Right lobe of liver (tissue), 6 donors: ENCODE results near the gene PLRG1. TPM values are rescaled to one million over a fixed set of nuclear protein-coding genes. Genes with fewer than 3 reads are reported as not detected.

ENCODE experiments used
- ATAC-seq, 4 donors: fragments of 200-7000 bp; cut with Tn5 transposase; one replicate each; pipeline ENCODE4 v1.9.1; 2020; ENCODE audit warnings: mild to moderate bottlenecking in 4 of 4, moderate library complexity in 4 of 4
- DNase-seq, 3 donors: peaks; one replicate each; pipeline ENCODE4 v3.0.0-alpha.2; 2020
- H3K27ac ChIP-seq, 3 donors: fragments of 200-600 bp; one replicate each; pipeline ENCODE4 v1.8.0; 2022
- H3K27me3 ChIP-seq, 2 donors: fragments of 200-600 bp; one replicate each; pipeline ENCODE4 v1.8.0; 2022
- H3K36me3 ChIP-seq, 4 donors: fragments of 200-600 bp; sonication (generic) in 1 of 4; one replicate each; pipeline versions ENCODE4 v1.5.1 to v1.8.0; 2017 to 2022; ENCODE audit warnings: control low read depth in 1 of 4
- H3K4me1 ChIP-seq, 4 donors: fragments of 200-600 bp; sonication (generic) in 1 of 4; one replicate each; pipeline versions ENCODE4 v1.5.1 to v1.8.0; 2017 to 2022; ENCODE audit warnings: control low read depth in 1 of 4
- H3K4me3 ChIP-seq, 3 donors: fragments of 200-600 bp; one replicate each; pipeline ENCODE4 v1.8.0; 2022
- H3K9me3 ChIP-seq, 4 donors: fragments of 200-600 bp; sonication (generic) in 1 of 4; one replicate each; pipeline versions ENCODE4 v1.5.1 to v1.8.0; 2017 to 2022; ENCODE audit warnings: control low read depth in 1 of 4
- POLR2A ChIP-seq: fragments of 450-650 bp; IDR thresholded peaks from one replicate; pipeline ENCODE4 v1.6.1; 2017; ENCODE audit warnings: antibody characterized with exemption, mild to moderate bottlenecking
- WGBS: methylation state at CpG from one replicate; pipeline ENCODE4 v1.1.6; 2018; ENCODE audit warnings: low coverage, low lambda C conversion rate; ENCODE audit not compliant: insufficient coverage; ENCODE audit errors: missing lambda C conversion rate; 5-methylcytosine and 5-hydroxymethylcytosine counted together
- intact Hi-C, 2 donors: fragments of 100-400 bp; cut with DNase I; formaldehyde crosslinking; loops; one replicate each; pipeline versions ENCODE4 v1.11.2 to v1.14.1; 2022
- total RNA-seq, 6 experiments: library from RNA; depleted of rRNA in 2 of 6; stranded (reverse); fragments of >200 nt in 2 of 6; fragmentation: NEBNext Ultra II Directional in 3 of 6; extraction: Animal tissue kit (Norgen Biotek cat#: 25700) in 3 of 6; gene quantifications; one replicate each; pipeline versions ENCODE4 v1.1.0 to v1.2.4, GENCODE V29; 2016 to 2023
- TF ChIP-seq, protein P1 (sequence below), 4 donors: fragments of 200-600 bp in 3 of 4; fragments of 450-650 bp in 1 of 4; IDR thresholded peaks; one replicate each; pipeline versions ENCODE4 v1.5.1 to v1.8.0; 2016 to 2022; ENCODE audit warnings: antibody characterized with exemption in 4 of 4, mild to moderate bottlenecking in 2 of 4
- donor health status: DM: no; HTN: yes; CAD: no.
- donor health status: DM: no; HTN: no; CAD: no.
- donor health status: DM: no; HTN: no; CAD: no.
- donor health status: DM: no; HTN: yes; CAD: no.
- donor health status: DM: no; HTN: yes; CAD: no.

PLRG1 gene
- total RNA-seq, 6 experiments from 2014 or later = 33.1 to 55.8 (median 39.2) TPM

DNA sequence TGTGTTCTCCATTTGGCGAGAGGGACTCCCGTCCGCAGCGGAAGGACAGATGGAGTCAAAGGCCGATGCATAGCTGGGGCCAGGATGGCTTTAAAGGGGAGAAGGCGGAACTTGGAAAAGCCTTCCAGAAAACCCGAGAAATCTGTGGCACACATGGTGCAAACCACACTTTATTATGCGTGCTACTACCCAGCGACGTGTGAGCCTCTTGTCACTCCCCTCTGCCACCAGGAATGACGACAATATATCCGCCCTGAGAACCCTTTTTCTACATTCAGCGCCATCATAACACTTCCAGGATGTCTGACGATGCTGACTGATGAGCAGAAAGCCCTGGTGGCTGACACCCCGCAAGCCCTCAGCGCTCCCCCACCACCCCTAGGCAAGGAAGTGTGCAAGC lies 57.9 kb downstream of the PLRG1 start:
- H3K4me3 ChIP-seq = peak overlapping the region in 2 of 3 donors; percentile 23 to 26
- WGBS = 7% methylated on average over 14 of the region's 16 CpGs
- peaks cover 0 to 22% (median 0%) of the 10 kb centered on the region in 4 donors for H3K4me1 ChIP-seq
- TF ChIP-seq POLR2A = no peak
- TF ChIP-seq, protein P1, sequence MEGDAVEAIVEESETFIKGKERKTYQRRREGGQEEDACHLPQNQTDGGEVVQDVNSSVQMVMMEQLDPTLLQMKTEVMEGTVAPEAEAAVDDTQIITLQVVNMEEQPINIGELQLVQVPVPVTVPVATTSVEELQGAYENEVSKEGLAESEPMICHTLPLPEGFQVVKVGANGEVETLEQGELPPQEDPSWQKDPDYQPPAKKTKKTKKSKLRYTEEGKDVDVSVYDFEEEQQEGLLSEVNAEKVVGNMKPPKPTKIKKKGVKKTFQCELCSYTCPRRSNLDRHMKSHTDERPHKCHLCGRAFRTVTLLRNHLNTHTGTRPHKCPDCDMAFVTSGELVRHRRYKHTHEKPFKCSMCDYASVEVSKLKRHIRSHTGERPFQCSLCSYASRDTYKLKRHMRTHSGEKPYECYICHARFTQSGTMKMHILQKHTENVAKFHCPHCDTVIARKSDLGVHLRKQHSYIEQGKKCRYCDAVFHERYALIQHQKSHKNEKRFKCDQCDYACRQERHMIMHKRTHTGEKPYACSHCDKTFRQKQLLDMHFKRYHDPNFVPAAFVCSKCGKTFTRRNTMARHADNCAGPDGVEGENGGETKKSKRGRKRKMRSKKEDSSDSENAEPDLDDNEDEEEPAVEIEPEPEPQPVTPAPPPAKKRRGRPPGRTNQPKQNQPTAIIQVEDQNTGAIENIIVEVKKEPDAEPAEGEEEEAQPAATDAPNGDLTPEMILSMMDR (IDR thresholded peaks at IDR 0.05) = no peak
- intact Hi-C loops = loop anchor here in 1 of 2 donors (5.0 kb wide), 1 partner anchor 90 kb away; no protein-coding TSS in a partner anchor
- no peaks in the 10 kb centered on the region for H3K9me3 ChIP-seq
- peak in 1 of 4 donors; percentile 9 for ATAC-seq
- no peak overlapping the region for H3K27ac ChIP-seq
- H3K27me3 ChIP-seq = peaks cover 0 to 18% of the 10 kb centered on the region in 2 donors
- no peaks in the 10 kb centered on the region for H3K36me3 ChIP-seq
- DNase-seq = no peak

DNA sequence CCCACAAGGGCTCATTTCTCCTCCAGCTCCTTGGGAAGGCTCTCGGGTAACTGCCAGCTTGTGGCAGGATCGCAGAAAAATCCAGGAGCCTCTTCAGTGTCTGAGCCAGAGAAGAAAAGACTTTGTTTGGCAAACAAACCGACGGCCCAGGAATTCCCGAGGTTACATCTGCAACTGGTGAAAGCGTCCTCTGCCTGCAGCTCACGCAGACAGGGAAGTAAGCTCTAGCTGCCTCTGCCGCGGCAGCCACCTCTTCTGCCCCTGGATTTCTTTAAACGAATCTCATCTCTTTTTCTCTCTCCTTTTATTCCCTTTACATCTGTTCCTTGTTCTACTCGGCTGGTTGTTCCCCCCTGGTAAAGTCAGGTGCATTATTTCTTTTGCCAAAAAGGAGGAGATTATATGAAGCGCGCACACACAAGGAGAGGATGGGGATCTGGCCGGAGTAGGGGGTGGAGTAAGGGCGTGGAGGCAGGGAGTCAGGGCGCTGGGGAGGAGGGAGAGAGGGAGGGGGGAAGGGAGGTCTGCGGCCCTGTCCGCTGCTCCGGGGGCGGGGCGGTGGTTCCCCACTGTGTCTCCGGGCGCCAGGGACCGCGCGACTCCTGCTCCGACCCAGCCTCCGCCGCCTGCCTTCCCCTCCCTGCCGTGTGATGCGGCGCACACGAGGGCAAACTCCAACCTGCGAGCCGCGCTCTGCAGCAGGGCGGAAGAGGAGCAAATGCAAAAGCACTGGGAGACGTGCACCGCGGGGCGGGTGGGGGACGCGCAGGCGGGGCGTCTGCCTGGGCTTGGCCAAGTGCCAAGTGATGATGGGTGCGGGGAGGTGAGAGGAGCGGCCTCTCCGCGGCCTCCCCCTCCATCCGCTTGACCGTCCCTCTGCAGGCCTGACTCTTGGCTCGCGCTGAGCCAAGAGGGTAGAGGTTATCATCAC lies 58.6 kb downstream of the PLRG1 start, which contains the start of gene DCHS2:
DCHS2 (minus strand) TSS at position 459 of the 931 bp plus-strand sequence; CDS start at position 15, 444 bp downstream.
- Histone ChIP-seq H3K36me3 (no peaks in the 10 kb centered on the region), H3K27me3 (peaks cover 0 to 18% of the 10 kb centered on the region in 2 donors), H3K4me1 (peaks cover 0 to 22% (median 0%) of the 10 kb centered on the region in 4 donors), H3K27ac (no peak within 1 kb of the TSS), H3K9me3 (no peaks in the 10 kb centered on the region), H3K4me3 (peak within 1 kb of the TSS in 2 of 3 donors; percentile 23 to 26)
- DNase-seq = peak; percentile 58 to 70 (median 58)
- intact Hi-C loops = loop anchor here in 1 of 2 donors (5.0 kb wide), 1 partner anchor 89 kb away; no protein-coding TSS in a partner anchor
- 2% methylated on average over 19 of the region's 53 CpGs for WGBS
- ATAC-seq = peak; percentile 89 to 93 (median 90)
- no peak for TF ChIP-seq POLR2A
- TF ChIP-seq, protein P1 (IDR thresholded peaks at IDR 0.05) = no peak

DNA sequence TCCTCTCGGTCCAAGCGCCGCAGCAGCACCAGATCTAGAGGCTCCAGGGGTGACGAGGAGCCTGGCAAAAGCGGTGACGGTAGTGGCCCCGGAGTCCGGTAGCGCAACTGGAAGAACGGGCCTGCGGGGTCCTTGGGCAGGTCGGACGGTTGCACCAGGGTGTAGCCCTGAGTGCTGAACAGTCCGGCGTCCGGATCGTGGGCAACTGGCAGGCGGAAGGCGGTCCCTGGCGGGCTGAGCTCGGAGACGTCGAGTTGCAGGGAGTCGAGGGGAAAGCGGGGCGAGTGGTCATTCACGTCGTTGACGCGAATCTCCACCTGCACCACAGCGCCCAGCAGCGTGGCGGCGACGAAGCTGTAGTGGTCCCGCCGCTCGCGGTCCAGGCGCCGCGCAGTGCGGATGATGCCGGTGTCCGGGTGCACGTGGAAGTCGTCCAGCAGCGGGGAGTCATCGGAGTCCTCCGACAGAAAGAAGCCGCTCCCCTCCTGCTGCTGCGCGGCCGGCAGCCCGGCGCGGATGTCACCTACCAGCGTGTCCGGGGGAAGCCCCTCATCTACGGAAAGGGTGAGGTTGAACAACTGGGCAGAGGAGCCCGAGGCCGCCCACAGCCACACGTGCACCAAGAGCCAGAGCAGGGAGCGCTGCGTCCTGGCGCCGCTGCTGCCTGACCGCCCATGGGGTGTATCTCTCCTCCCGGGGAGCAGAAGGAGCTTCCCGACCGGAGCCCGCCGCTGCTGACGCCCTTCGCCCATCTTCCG lies 59.4 kb downstream of the PLRG1 start:
- ATAC-seq = peak in 3 of 4 donors; percentile 19 to 41 (median 32)
- Histone ChIP-seq H3K4me3 (peak overlapping the region in 1 of 3 donors; percentile 23), H3K9me3 (no peaks in the 10 kb centered on the region), H3K36me3 (no peaks in the 10 kb centered on the region), H3K4me1 (peaks cover 0 to 22% (median 0%) of the 10 kb centered on the region in 4 donors), H3K27ac (no peak overlapping the region), H3K27me3 (peaks cover 0 to 18% of the 10 kb centered on the region in 2 donors)
- intact Hi-C loops = loop anchor here in 1 of 2 donors (5.0 kb wide), 1 partner anchor 88 kb away; no protein-coding TSS in a partner anchor
- TF ChIP-seq POLR2A = no peak
- TF ChIP-seq, protein P1 (IDR thresholded peaks at IDR 0.05) = no peak
- no peak for DNase-seq
- WGBS = 5% methylated on average over 11 of the region's 76 CpGs

DNA sequence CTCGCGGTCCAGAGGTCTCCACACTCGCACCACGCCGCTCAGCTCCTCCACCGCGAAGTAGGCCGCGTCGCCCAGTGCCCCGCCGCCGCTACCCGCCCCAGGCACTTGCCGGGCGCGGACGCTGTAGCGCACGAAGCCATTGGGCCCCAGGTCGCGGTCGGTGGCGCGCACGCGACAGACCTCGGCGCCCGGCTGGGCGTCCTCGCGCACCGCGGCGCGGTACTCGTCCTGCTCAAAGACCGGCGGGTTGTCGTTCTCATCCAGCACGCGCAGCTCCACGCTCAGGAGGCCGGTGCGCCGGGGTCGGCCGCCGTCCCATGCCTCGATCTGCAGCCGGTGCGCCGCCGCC lies 60.0 kb downstream of the PLRG1 start:
- no peaks in the 10 kb centered on the region for H3K36me3 ChIP-seq
- ATAC-seq = no peak
- peaks cover 0 to 22% (median 0%) of the 10 kb centered on the region in 4 donors for H3K4me1 ChIP-seq
- 5% methylated on average over 12 of the region's 55 CpGs for WGBS
- intact Hi-C loops = loop anchor here in 1 of 2 donors (5.0 kb wide), 1 partner anchor 88 kb away; no protein-coding TSS in a partner anchor
- H3K27ac ChIP-seq = no peak overlapping the region
- H3K27me3 ChIP-seq = peaks cover 0 to 18% of the 10 kb centered on the region in 2 donors
- TF ChIP-seq POLR2A = no peak
- TF ChIP-seq, protein P1 (IDR thresholded peaks at IDR 0.05) = no peak
- H3K9me3 ChIP-seq = no peaks in the 10 kb centered on the region
- H3K4me3 ChIP-seq = no peak overlapping the region
- DNase-seq = no peak
